NCI-H146 treated with DMSO at 0.1 percent for 48 hours (cell line): ENCODE data around the gene EDN1.

ENCODE experiments used
- DNase-seq: peaks from one replicate; lab custom pipeline; 2025; ENCODE audit not compliant: unreplicated experiment; lab: John Stamatoyannopoulos, UW

EDN1 gene

DNA sequence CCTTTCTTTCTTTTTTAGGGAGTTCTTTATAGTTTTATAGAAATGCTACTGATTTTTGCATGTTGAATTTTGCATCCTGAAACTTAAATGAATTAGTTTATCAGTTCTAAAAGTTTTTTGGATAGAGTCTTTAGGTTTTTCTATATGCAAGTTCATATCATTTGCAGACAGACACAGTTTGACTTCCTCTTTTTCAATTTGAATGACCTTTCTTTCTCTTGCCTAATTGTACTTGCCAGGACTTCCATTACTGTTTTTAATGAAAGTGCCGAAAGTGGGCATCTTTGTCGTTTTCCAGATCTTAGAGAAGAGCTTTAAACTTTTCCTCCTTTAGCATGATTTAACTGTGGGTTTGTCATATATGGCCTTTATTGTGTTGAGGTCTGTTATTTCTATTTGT, 21.1 kb upstream of the EDN1 start:
- no peak for DNase-seq

DNA sequence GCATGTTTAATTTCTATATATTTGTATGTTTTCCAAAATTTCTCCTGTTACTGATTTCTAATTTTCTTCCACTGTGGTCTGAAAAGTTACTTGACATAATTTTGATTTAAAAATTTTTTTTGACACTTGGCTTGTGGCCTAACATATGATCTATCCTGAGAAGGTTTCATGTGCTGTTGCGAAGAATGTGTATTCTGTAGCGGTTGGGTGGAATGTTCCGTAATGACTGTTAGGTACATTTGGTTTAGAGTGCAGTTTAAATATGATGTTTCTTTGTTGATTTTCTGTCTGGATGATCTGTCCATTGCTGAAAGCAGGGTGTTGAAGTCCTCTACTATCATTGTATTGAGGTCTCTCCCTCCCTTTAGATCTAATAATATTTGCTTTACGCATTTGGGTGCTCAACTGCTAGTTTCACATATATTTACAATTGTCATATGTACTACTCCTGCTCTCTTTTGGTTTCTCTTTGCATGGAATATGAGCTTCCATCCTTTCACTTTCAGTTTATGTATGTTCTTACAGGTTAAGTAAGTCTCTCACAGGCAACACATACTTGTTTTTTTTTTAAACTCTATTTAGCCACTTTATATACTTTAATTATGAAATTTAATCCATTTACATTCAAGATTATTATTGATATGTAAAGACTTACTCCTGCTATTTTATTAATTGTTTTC, 19.5 kb upstream of the EDN1 start:
- DNase-seq: no peak

DNA sequence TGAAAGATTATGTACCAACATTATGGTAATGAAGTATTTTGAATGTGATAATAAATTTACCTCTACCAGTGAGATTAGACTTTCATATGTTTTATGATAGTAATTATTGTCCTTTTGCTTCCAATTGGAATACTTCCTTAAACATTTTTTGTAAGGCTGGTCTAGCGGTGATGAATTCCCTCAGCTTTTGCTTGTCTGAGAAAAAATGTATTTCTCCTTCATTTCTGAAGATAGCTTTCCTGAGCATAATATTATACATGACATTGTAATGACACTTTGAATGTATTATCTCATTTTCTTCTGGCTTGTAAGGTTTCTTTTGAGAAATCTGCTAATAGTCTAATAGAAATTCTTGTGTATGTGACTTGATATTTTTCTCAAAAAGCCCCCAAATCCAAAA, 18.6 kb upstream of the EDN1 start:
- no peak for DNase-seq

DNA sequence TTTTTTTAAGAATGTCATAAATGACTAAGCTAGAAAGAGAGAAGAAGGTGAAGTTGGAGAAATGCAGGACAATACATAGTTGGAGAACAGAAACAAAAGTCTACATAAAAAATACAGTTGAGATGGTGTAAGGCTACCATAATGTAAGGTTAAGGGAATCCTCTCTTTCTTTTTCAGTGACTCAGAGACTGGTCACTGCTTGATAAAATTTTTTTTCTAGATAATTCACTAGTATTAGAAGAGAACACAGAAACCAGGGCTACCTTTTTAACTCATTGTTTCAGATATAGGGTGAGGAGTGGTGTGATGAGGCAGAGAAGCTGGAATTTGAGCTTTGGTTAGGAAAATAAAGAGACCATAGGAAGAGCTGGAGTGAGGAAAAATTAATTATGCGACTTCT, 18.2 kb upstream of the EDN1 start:
- DNase-seq: no peak

DNA sequence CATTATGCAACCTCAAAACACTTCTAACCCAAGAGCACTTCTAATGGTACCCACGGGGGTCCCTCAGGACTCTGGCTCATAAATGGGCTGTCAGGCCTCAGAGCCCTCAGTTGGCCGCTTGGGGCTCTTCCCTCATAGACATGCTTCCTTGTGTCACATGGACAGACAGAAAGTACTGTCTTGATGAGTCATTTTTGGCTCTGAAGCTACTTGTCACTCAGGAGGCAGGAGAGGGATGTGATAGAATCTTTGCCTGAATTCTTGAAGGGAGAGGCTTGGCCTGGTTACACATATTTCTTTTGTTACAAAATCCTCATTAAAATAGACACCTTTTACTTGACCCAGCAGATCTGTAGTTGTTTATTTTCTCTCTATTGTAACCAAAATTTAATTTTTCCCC, 15.1 kb upstream of the EDN1 start:
- no peak for DNase-seq

DNA sequence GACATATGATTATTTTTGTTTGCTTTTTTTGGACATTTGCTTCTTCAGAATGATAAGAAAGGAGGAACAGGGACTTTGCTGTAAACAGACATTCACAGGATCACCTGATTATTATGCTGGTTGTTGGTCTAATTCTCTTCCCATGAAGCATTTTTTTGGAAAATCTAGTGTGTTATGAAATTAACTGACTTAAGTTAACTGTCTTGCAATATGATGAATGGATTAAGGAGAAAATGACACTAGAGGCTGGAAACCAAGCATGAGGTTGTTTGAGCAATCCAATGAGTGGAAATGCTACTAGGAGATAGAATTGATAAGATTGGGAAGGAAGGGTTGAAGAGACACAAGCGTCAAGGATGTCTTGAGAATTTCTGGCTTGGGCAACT, 13.2 kb upstream of the EDN1 start:
- no peak for DNase-seq

DNA sequence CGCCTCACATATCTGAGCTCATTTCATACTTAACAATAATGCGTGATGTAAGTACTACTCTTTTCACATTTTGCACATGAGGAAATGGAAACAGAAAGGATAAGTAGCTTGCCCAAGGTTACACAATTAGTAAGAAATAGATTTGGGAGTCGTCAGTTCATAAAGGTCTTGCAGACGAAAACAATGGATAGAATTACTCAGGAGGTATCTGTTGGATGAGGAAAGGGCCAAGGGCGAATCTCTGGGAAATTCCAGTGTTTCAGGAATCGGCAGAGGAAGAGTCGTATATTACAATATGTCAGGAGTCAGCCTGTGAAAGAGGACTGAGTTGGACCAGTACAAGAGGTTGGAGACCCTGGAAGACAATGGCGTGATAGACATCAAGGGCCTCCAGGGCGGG, 12.8 kb upstream of the EDN1 start:
- no peak for DNase-seq

DNA sequence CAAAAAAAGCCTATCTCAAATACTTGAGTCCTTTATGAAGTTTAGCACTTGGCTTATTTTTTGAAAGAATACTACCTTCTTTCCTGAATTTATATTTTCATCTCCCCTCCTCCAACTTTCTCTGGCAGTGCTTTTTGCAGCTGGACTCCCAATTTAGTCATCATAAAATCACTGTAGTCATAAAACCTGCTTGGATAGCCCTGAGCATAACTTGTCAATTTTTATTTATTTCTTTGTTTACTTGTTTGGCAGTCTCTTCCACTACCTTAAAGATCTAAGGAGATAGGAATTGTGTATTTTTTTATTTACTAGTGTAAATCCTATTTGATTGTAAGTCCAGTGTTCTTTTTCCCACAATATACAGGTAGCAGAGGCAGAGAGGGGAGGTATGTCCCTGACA, 11.2 kb upstream of the EDN1 start:
- no peak for DNase-seq

DNA sequence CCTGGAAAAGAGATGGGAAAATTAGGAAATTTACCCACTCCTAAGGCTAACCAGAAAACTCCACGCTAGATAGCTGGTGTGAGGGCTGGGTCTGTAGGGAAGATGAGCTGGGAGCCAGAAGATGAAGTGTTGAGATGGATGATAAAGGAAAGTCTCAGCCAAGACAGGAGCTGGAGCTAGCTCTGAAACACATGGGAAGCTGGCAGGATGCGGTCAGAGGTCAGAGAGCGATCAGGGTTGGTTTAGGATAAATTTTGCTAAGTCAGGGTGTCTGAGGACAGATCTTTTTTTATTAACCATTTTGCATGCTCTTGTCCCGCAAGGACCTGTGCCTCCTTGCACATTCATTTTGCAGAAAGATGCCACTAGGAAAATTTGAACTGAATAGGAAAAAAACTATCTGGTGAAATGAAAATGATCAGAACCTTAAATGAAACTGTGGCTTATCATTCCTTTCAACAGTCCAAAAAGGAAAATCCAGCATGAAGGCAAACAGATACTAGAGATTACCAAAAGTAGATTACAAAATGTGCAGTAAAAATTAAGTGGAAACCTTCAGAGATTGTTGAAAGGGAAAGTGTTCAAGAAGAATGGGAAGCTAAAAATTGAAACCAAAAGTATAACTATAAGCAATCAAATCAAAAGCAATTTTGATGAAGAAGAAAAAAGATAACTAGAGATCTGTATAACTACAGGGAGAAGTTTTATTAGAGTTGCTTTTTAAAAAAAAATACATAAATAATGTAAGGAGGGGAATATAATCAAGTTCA, 10.7 kb upstream of the EDN1 start:
- DNase-seq: no peak

DNA sequence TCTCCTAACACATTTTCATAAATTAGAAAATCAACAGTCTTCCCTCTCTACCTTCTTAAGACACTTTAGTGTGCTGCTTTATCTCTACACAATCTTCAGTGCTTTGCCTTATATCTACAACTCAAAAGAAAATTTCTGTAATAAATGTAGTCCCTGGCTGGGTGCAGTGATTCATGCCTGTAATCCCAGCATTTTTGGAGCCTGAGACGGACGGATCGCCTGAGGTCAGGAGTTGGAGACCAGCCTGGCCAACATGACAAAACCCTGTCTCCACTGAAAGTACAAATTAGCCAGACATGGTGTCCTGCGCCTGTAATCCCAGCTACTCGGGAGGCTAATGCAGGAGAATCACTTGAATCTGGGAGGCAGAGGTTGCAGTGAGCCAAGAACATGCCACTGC, 9.7 kb upstream of the EDN1 start:
- DNase-seq: no peak

DNA sequence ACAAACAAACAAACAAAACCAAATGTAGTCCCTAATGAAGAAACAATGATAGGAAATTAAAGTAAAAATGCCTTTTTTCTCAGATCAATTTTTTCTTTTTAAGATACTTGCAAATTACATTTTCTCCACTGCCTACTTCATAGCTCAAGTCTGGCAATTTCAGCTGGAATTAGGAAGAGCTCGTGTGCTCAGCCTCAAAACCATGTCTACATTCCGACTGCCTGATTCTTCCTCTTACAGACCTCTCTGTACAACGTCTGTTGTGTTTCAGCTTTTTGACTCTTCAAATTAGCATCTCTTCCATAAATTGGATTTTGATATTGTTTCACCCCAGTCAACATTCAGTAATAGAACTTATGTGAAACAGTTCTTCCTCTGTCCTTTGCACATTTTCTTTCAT, 9.3 kb upstream of the EDN1 start:
- no peak for DNase-seq

DNA sequence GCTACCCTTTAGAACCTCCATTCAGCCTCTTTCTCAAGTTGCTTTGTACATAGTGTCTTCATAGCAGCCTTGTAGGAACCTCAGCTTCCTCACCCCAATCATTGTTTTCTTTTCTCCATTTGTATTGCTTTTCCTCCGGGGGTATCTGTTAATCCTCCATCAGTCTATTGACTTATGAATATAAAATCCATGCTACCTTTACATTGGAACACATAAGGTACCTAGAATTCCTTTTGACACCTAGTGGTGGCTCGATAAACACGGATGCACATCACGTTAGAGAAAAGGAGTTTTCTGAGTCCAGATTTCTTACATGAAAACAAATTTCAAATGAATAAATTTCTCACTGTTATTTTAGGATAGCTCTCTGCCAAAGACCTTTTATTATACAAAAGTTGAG, 6.3 kb upstream of the EDN1 start:
- no peak for DNase-seq

DNA sequence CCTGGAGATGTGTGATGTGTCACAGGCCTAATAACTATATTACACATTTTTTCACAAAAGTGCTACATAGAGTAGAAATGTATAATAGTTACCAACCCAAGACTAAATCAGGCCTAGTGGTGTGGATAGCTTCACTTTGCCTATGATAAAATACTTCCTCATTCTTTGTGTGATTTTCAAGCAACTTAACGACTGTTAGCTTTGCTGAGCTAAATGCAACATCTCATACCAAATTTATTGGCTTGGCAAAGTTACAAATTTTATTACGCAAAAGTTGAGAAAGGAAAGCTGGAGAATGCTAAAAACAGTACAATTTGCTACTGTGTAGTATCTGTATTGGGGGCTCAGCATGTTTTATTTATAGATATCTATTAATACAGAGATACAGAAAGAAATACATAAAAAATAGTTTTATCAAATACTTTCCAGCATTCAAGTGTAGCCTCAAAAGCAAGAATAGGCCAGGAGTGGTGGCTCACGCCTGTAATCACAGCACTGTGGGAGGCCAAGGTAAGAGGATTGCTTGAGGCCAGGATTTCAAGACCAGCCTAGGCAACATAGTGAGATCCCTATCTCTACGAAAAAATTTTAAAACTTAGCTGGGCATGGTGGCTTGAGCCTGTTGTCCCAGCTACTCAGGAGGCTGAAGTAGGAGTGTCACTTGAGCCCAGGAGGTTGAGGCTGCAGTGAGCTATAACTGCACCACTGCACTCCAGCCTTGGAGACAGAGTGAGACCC, 3.6 kb upstream of the EDN1 start:
- no peak for DNase-seq

DNA sequence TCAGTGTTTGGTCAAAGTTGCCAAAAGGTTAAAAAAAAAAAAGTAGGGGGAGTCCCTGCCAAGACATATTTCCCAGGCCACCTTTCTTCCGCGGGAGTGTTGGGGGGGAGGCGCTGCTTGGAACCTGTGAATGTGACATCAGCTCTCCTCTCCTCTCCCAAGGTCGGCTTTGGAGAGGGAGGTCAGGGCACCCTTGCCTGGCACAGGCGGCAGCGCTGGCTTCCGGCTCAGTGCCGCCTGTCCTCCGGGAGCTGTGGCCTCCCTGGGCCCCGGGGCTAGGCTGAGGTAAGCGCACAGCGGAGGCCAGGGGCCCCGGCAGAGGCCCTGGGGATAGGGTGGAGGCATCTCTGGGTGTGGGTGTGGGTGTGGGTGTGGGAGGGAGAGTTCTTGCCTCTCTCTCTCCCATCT, 1.9 kb upstream of the EDN1 start:
- no peak for DNase-seq

DNA sequence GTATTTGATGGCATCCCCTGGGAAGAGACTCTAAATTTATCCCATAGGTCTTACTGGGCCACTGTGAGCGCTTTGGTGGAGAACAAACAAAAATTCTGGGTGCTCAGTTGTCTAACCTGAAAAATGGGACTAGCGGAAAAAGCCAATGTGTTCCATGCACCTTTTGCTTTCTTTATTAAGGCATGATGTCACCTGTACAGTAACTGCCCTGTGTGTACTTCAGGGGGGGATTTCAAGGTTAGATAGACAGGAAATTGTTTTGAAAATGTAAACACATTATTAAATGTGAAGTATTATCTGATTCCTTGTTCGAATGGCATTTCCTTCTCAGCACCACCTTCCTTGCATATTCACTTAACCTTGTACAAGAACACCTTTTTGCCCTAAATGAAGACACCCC, 1.2 kb upstream of the EDN1 start:
- no peak for DNase-seq

DNA sequence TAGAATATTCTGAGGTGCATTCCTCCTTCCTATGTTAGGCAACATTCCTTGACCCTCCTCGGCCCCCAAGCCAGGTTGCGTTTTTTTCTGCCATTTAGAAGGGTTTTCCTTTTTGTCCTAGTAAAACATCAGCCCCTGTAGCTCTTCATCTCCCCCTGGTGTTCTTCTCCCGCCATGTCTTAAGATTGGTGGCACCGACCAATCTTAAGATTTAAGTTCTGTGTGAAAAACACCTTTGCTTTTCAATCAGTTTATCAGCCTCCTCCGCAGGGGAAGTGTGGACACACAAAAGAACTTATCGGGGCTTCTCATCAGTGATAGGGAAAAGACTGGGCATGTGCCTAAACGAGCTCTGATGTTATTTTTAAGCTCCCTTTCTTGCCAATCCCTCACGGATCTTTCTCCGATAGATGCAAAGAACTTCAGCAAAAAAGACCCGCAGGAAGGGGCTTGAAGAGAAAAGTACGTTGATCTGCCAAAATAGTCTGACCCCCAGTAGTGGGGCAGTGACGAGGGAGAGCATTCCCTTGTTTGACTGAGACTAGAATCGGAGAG, 719 bp upstream of the EDN1 start:
- DNase-seq: no peak

DNA sequence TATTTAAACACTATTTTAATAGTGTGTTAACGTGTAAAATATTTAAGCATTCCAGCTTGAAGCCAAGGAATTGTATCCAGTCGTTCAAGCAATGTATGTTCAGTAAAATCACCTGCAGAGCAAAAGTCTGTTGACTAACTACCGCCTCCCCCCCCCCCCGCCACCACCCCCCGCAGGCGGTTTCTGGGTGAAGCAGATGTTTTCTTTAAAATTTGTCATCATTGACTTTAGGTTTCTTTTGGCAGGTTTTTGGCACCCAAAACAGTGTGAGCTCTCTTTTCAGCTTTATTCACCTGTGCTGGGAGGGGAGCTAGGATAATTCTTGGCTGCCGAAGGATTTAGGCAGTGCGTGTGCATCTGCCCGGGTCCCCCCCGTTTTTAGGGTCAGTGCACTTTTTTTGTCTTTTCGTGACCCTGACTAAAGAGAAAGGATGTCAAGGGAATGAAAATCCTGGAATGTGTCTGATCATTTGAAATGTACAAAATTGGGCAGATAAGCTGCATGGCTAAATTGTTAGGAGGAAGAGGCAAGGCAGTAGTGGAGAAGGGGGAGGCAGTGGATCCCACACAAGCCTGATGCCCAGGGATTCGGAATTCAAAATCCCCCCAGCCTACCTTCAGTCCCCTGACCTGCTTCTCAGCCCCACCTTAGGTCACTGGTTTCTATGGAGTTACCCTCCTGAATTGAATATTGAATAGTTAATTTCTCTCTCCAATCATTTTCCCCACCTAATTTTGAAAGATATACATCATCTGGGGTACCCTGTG, 1.1 kb downstream of the EDN1 start:
- DNase-seq: no peak

DNA sequence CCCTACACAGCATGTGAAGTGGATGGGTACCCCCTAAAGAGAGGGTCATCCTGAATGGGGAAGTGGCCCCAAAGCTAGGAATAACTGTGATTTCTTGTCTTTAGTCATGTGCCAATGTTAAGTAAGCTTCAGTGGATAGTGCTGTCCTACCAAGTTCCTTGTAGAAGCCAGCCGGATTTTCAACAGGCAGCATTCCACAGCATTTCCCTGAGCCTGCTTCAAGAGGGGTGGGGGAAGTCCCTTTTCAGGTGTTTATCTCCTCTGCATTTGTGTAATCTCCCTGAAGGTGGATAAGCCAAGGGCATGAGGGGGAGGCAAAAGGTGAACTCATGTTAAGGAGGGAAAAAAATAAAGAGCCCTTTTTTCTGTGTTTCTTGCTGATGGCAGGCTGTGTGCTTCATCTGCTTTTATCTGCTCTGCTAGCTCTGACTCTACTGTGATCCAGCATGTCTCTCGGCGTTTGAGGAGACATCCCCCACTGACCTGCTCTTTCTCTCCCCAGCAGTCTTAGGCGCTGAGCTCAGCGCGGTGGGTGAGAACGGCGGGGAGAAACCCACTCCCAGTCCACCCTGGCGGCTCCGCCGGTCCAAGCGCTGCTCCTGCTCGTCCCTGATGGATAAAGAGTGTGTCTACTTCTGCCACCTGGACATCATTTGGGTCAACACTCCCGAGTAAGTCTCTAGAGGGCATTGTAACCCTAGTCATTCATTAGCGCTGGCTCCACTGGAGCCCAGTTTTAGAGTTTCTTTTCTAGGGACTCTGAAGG, 1.9 kb downstream of the EDN1 start:
- no peak for DNase-seq

DNA sequence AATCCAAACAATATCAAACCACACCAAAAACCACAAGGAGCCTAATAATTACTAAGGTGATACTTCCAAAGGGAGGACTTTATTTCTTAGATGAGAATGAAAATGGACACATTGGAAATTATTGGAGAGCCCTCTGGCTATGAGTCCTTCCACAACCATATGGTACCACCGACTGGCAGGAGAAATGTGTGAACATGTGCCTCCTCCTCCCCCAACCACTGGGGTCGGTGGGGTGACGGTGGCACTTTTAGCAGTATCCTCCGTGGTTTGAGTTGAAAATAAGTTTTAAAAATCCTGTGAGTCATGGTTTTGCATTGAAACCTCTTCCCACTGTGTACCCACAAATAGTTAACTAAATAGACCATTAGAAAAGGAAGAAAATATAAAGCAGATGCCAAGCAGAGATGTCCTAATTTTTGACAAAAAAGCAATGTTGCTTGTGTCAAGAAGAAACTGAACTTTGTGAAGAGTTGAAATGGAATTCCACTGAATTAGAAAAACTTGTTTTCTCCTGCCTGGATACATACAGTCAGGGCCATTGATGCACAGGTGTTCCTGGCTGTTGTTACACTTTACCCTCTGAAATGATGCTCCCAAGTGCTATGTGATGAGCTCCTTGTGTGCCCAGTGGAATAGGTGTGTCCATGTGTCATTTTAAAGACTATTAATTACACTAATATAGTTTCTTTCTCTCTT, 3.2 kb downstream of the EDN1 start:
- no peak for DNase-seq
